CD4-positive, alpha-beta T cell (primary cell): ENCODE measurements around the gene VEGFB. TPM values are rescaled to one million over a fixed set of nuclear protein-coding genes. Genes with fewer than 3 reads are reported as not detected.
A peak's percentile ranks its signal among the peaks of the same experiment; 100 is the strongest.

ENCODE experiments used
- ATAC-seq: fragments of 200-7000 bp; cut with Tn5 transposase; one replicate; pipeline ENCODE4 v1.10.0; 2022; ENCODE audit warnings: mild to moderate bottlenecking; ENCODE audit not compliant: poor library complexity
- CTCF ChIA-PET: fragments of 350-600 bp; sonication (Branson Sonifier 250); formaldehyde crosslinking; loops from one replicate; lab custom pipeline; 2021; ENCODE audit warnings: antibody characterized with exemption, inconsistent platforms; lab: Charles Lee
- POLR2A ChIA-PET: fragments of 350-600 bp; sonication (Branson Sonifier 250); formaldehyde crosslinking; loops from one replicate; lab custom pipeline; 2021; ENCODE audit warnings: antibody characterized with exemption, inconsistent platforms; lab: Charles Lee
- DNase-seq, 14 experiments: peaks; one replicate each; pipeline ENCODE4 v3.0.0-alpha.2; 2013 to 2020; ENCODE audit warnings: mixed read lengths in 2 of 14
- H3K27ac ChIP-seq, 2 donors: one replicate each; pipeline versions ENCODE4 v1.5.1 to v1.7.0; 2013; ENCODE audit warnings: low read length in 2 of 2, low read depth in 1 of 2, mild to moderate bottlenecking in 1 of 2
- H3K27me3 ChIP-seq, 2 experiments: 1 replicate in 1 of 2; 2 replicates in 1 of 2; pipeline versions ENCODE4 v1.6.1 to v1.7.0; 2013; ENCODE audit warnings: low read length in 2 of 2, control low read depth in 1 of 2, mild to moderate bottlenecking in 1 of 2, moderate library complexity in 1 of 2; ENCODE audit not compliant: insufficient read depth in 2 of 2, control insufficient read depth in 1 of 2
- H3K36me3 ChIP-seq: one replicate; pipeline ENCODE4 v1.6.1; 2013; ENCODE audit warnings: low read length, control low read depth; ENCODE audit not compliant: insufficient read depth
- H3K4me1 ChIP-seq: one replicate; pipeline ENCODE4 v1.6.1; 2013; ENCODE audit warnings: low read length, control low read depth; ENCODE audit not compliant: insufficient read depth
- H3K4me3 ChIP-seq: one replicate; pipeline ENCODE4 v1.5.1; 2013; ENCODE audit warnings: mild to moderate bottlenecking, low read length, moderate library complexity
- H3K9me3 ChIP-seq, 2 experiments: 1 replicate in 1 of 2; 2 replicates in 1 of 2; pipeline versions ENCODE4 v1.6.1 to v1.7.0; 2013; ENCODE audit warnings: low read length in 2 of 2, mild to moderate bottlenecking in 2 of 2, control low read depth in 1 of 2, moderate library complexity in 1 of 2; ENCODE audit not compliant: control insufficient read depth in 1 of 2, insufficient read depth in 1 of 2
- H3K27ac Mint-ChIP-seq: one replicate; pipeline ENCODE4 v1.8.0; 2020; ENCODE audit warnings: mixed read lengths
- H3K27me3 Mint-ChIP-seq: one replicate; pipeline ENCODE4 v1.8.0; 2021; ENCODE audit warnings: mixed read lengths
- H3K36me3 Mint-ChIP-seq: one replicate; pipeline ENCODE4 v1.8.0; 2021; ENCODE audit warnings: low read depth, mixed read lengths
- H3K4me1 Mint-ChIP-seq: one replicate; pipeline ENCODE4 v1.8.0; 2021; ENCODE audit warnings: low read depth, mixed read lengths
- H3K4me3 Mint-ChIP-seq: one replicate; pipeline ENCODE4 v1.8.0; 2020; ENCODE audit warnings: mild to moderate bottlenecking, mixed read lengths
- H3K9me3 Mint-ChIP-seq: one replicate; pipeline ENCODE4 v1.8.0; 2020; ENCODE audit warnings: mixed read lengths
- intact Hi-C, 2 experiments: fragments of 100-400 bp; cut with DNase I in 1 of 2; cut with micrococcal nuclease in 1 of 2; formaldehyde crosslinking; loops; one replicate each; pipeline versions ENCODE4 v1.15.1 to v1.9.0; 2023 to 2025; cut with DNase I, micrococcal nuclease
- total RNA-seq, 174 experiments: library from RNA in 2 of 174; stranded (reverse) in 2 of 174; gene quantifications; one replicate each; pipeline ENCODE4 v1.2.3 and lab custom pipeline; 2021 to 2026
- TF ChIP-seq, protein P1 (sequence below): fragments of 200-600 bp; IDR thresholded peaks from one replicate; pipeline ENCODE4 v1.8.0; 2022; ENCODE audit warnings: antibody characterized with exemption, mild to moderate bottlenecking

The VEGFB gene
- total RNA-seq, 2 experiments from 2014 or later: 39.7 to 48.7 TPM

- ChIA-PET POLR2A (interaction anchor here (0.8 to 6.6 kb wide), 6 partner anchors 18 to 61 kb away, joined by 5 to 108 read pairs (median 60); partner anchors contain the start of genes FERMT3, FKBP2, GPR137 and NUDT22), CTCF (interaction anchor here (0.6 to 3.4 kb wide), 5 partner anchors 15 to 814 kb away, joined by 3 to 19 read pairs (median 5); partner anchors contain the start of gene STIP1)
- ATAC-seq (no peak), DNase-seq (peak in 1 of 14 experiments; percentile 36)
- peaks cover 5% of the 10 kb centered on the region for H3K27me3 Mint-ChIP-seq
- Histone ChIP-seq H3K36me3 (peaks cover 7% of the 10 kb centered on the region), H3K9me3 (no peaks in the 10 kb centered on the region), H3K27me3 (no peaks in the 10 kb centered on the region), H3K4me1 (peaks cover 40% of the 10 kb centered on the region), H3K4me3 (no peak overlapping the region), H3K27ac (no peak overlapping the region)
- no peaks in the 10 kb centered on the region for H3K9me3 Mint-ChIP-seq
- TF ChIP-seq, protein P1, sequence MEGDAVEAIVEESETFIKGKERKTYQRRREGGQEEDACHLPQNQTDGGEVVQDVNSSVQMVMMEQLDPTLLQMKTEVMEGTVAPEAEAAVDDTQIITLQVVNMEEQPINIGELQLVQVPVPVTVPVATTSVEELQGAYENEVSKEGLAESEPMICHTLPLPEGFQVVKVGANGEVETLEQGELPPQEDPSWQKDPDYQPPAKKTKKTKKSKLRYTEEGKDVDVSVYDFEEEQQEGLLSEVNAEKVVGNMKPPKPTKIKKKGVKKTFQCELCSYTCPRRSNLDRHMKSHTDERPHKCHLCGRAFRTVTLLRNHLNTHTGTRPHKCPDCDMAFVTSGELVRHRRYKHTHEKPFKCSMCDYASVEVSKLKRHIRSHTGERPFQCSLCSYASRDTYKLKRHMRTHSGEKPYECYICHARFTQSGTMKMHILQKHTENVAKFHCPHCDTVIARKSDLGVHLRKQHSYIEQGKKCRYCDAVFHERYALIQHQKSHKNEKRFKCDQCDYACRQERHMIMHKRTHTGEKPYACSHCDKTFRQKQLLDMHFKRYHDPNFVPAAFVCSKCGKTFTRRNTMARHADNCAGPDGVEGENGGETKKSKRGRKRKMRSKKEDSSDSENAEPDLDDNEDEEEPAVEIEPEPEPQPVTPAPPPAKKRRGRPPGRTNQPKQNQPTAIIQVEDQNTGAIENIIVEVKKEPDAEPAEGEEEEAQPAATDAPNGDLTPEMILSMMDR: no peak
- peaks cover 32% of the 10 kb centered on the region for H3K4me1 Mint-ChIP-seq
- peak overlapping the region; percentile 99 for H3K27ac Mint-ChIP-seq
- H3K36me3 Mint-ChIP-seq: peaks cover 20% of the 10 kb centered on the region
- H3K4me3 Mint-ChIP-seq: peak overlapping the region; percentile 94
- intact Hi-C loops: no loop called here
Observed at GRCh38 chr11:64267207-64267945, 33.0 kb downstream of the VEGFB start.

- Histone ChIP-seq H3K27me3 (no peaks in the 10 kb centered on the region), H3K36me3 (no peaks in the 10 kb centered on the region), H3K4me1 (peaks cover 43% of the 10 kb centered on the region), H3K27ac (peak overlapping the region; percentile 92 to 99), H3K9me3 (no peaks in the 10 kb centered on the region), H3K4me3 (peak overlapping the region; percentile 97)
- Mint-ChIP-seq H3K4me3 (peak overlapping the region; percentile 94), H3K27ac (peak overlapping the region; percentile 99), H3K9me3 (no peaks in the 10 kb centered on the region), H3K36me3 (peaks cover 20% of the 10 kb centered on the region), H3K27me3 (peaks cover 5% of the 10 kb centered on the region), H3K4me1 (peaks cover 32% of the 10 kb centered on the region)
- ATAC-seq: no peak
- DNase-seq: peak in 1 of 14 experiments; percentile 37
- ChIA-PET POLR2A (interaction anchor here (0.8 to 6.6 kb wide), 14 partner anchors 15 to 83 kb away, joined by 3 to 125 read pairs (median 20); partner anchors contain the start of genes BAD, DNAJC4, ESRRA and FERMT3), CTCF (interaction anchor here (1.4 to 3.4 kb wide), 6 partner anchors 16 to 82 kb away, joined by 4 to 19 read pairs (median 6); partner anchors contain the start of genes PPP1R14B, PRDX5, STIP1 and TRMT112)
- intact Hi-C loops: no loop called here
- TF ChIP-seq, protein P1: no peak
Observed at GRCh38 chr11:64268025-64268892, 33.9 kb downstream of the VEGFB start.
